Neural cell (in vitro differentiated cells): Measurements from ENCODE around the gene SH3RF1. TPM values are rescaled to one million over a fixed set of nuclear protein-coding genes. Genes with fewer than 3 reads are reported as not detected.

Experiments used
- H2AFZ ChIP-seq: fragments of 200-600, 300-800 bp; sonication (generic), shearing (Covaris generic); 2 replicates; pipeline ENCODE4 v1.6.0; 2014; ENCODE audit warnings: low read depth, mild to moderate bottlenecking, antibody characterized with exemption, low read length, moderate library complexity
- H3F3A ChIP-seq: fragments of 200-600 bp; shearing (Covaris generic); 2 replicates; pipeline ENCODE4 v1.6.1; 2016; ENCODE audit warnings: mild to moderate bottlenecking, moderate library complexity, mixed read lengths, antibody characterized with exemption, low read length; ENCODE audit not compliant: insufficient read depth, poor library complexity, severe bottlenecking
- H3K27ac ChIP-seq: fragments of 200-600, 300-800 bp; sonication (generic), shearing (Covaris generic); 2 replicates; pipeline ENCODE4 v1.5.1; 2014; ENCODE audit warnings: mild to moderate bottlenecking, low read length, moderate library complexity
- H3K27me3 ChIP-seq: fragments of 300-800, 200-600 bp; sonication (generic), shearing (Covaris generic); 2 replicates; pipeline ENCODE4 v1.6.0; 2014; ENCODE audit warnings: mild to moderate bottlenecking, low read depth, low read length, moderate library complexity; ENCODE audit not compliant: insufficient read depth
- H3K36me3 ChIP-seq: fragments of 300-800, 200-600 bp; sonication (generic), shearing (Covaris generic); 2 replicates; pipeline ENCODE4 v1.5.1; 2014; ENCODE audit warnings: mild to moderate bottlenecking, antibody characterized with exemption, low read length, moderate library complexity; ENCODE audit not compliant: insufficient read depth
- H3K4me2 ChIP-seq: fragments of 300-800, 200-600 bp; sonication (generic), shearing (Covaris generic); 2 replicates; pipeline ENCODE4 v1.6.0; 2014; ENCODE audit warnings: mild to moderate bottlenecking, low read length
- H3K4me3 ChIP-seq: fragments of 300-800, 200-600 bp; sonication (generic), shearing (Covaris generic); 2 replicates; pipeline ENCODE4 v1.5.1; 2014; ENCODE audit warnings: mild to moderate bottlenecking, low read length, moderate library complexity
- H3K79me2 ChIP-seq: fragments of 200-600 bp; shearing (Covaris generic); replicated peaks from 2 replicates; pipeline ENCODE4 v1.6.0; 2014; ENCODE audit warnings: mild to moderate bottlenecking, low read length, moderate library complexity; ENCODE audit not compliant: insufficient read depth
- H3K9ac ChIP-seq: fragments of 300-800, 200-600 bp; sonication (generic), shearing (Covaris generic); 2 replicates; pipeline ENCODE4 v1.6.1; 2016; ENCODE audit warnings: mild to moderate bottlenecking, low read length, mixed read lengths
- H3K9me2 ChIP-seq: fragments of 200-600 bp; shearing (Covaris generic); 2 replicates; pipeline ENCODE4 v1.6.1; 2016; ENCODE audit warnings: mild to moderate bottlenecking, low read length, mixed read lengths; ENCODE audit not compliant: insufficient read depth
- H3K9me3 ChIP-seq: fragments of 200-600, 300-800 bp; sonication (generic), shearing (Covaris generic); 2 replicates; pipeline ENCODE4 v1.6.1; 2016; ENCODE audit warnings: mild to moderate bottlenecking, mixed run types, low read length, moderate library complexity, mixed read lengths
- H4K20me1 ChIP-seq: fragments of 200-600 bp; shearing (Covaris generic); 2 replicates; pipeline ENCODE4 v1.6.1; 2016; ENCODE audit warnings: mild to moderate bottlenecking, mixed run types; ENCODE audit not compliant: insufficient read depth
- CTCF ChIP-seq: fragments of 450-650 bp; IDR thresholded peaks from 2 replicates; pipeline ENCODE4 v1.5.1; 2014; ENCODE audit warnings: antibody characterized with exemption, mild to moderate bottlenecking, moderate library complexity; ENCODE audit not compliant: poor library complexity, severe bottlenecking
- EP300 ChIP-seq: fragments of 450-650 bp; conservative IDR thresholded peaks from 2 replicates; pipeline ENCODE4 v1.6.1; 2014; ENCODE audit warnings: antibody characterized with exemption, mild to moderate bottlenecking, moderate library complexity; ENCODE audit not compliant: poor library complexity, severe bottlenecking
- EZH2 ChIP-seq: fragments of 200-600, 300-800 bp; shearing (Covaris generic), sonication (generic); IDR thresholded peaks from 2 replicates; pipeline ENCODE4 v1.6.1; 2014; ENCODE audit warnings: antibody characterized with exemption, low read length, borderline replicate concordance, mild to moderate bottlenecking; ENCODE audit not compliant: insufficient read depth, poor library complexity, severe bottlenecking
- MXI1 ChIP-seq: fragments of 450-650 bp; conservative IDR thresholded peaks from 2 replicates; pipeline ENCODE4 v1.6.1; 2014; ENCODE audit warnings: antibody characterized with exemption, mild to moderate bottlenecking; ENCODE audit not compliant: poor library complexity, severe bottlenecking
- POLR2AphosphoS5 ChIP-seq: IDR thresholded peaks from 2 replicates; pipeline ENCODE4 v1.6.1; 2012
- RAD21 ChIP-seq: fragments of 450-650 bp; conservative IDR thresholded peaks from 2 replicates; pipeline ENCODE4 v1.6.1; 2014; ENCODE audit warnings: antibody characterized with exemption, mild to moderate bottlenecking, moderate library complexity
- REST ChIP-seq: IDR thresholded peaks from 2 replicates; pipeline ENCODE4 v1.6.1; 2012; ENCODE audit warnings: borderline replicate concordance
- SMC3 ChIP-seq: fragments of 450-650 bp; conservative IDR thresholded peaks from 2 replicates; pipeline ENCODE4 v1.6.1; 2014; ENCODE audit warnings: antibody characterized with exemption, mild to moderate bottlenecking, moderate library complexity; ENCODE audit not compliant: poor library complexity
- TAF1 ChIP-seq: IDR thresholded peaks from 2 replicates; pipeline ENCODE4 v1.6.1; 2012; ENCODE audit warnings: low read depth
- polyA plus RNA-seq: library from polyadenylated mRNA; depleted of rRNA; stranded (reverse); fragments of >200 nt; gene quantifications from 2 replicates; pipeline ENCODE4 v1.2.3, GENCODE V29; 2014

SH3RF1 gene
- polyA plus RNA-seq, 1 donor from 2014 or later: 3.1 TPM

- Histone ChIP-seq H4K20me1 (no peaks in the 10 kb centered on the region), H3F3A (no peaks in the 10 kb centered on the region), H2AFZ (no peak overlapping the region), H3K9ac (no peak overlapping the region), H3K79me2 (peaks cover 9% of the 10 kb centered on the region), H3K9me3 (no peaks in the 10 kb centered on the region), H3K27ac (no peak overlapping the region), H3K36me3 (no peaks in the 10 kb centered on the region), H3K4me3 (no peak overlapping the region), H3K4me2 (no peak overlapping the region), H3K9me2 (no peaks in the 10 kb centered on the region), H3K27me3 (no peaks in the 10 kb centered on the region)
- TF ChIP-seq RAD21 (no peak), EP300 (no peak), POLR2AphosphoS5 (no peak), MXI1 (no peak), EZH2 (no peak), CTCF (no peak), SMC3 (no peak), TAF1 (no peak), REST (no peak)
Measured at GRCh38 chr4:169189372-169189771, 81.4 kb downstream of the SH3RF1 start.

- no peaks in the 10 kb centered on the region for H3K9me2 ChIP-seq
- H3K4me2 ChIP-seq: no peak overlapping the region
- H2AFZ ChIP-seq: no peak overlapping the region
- TF ChIP-seq SMC3 (no peak), RAD21 (no peak), EZH2 (no peak), EP300 (no peak), REST (no peak), TAF1 (no peak)
- no peaks in the 10 kb centered on the region for H3K9me3 ChIP-seq
- H3K4me3 ChIP-seq: no peak overlapping the region
- no peaks in the 10 kb centered on the region for H3K36me3 ChIP-seq
- H3K27ac ChIP-seq: no peak overlapping the region
- no peaks in the 10 kb centered on the region for H3K27me3 ChIP-seq
- H3F3A ChIP-seq: no peaks in the 10 kb centered on the region
- H3K9ac ChIP-seq: no peak overlapping the region
- no peaks in the 10 kb centered on the region for H4K20me1 ChIP-seq
- H3K79me2 ChIP-seq: peaks cover 9% of the 10 kb centered on the region
Measured at GRCh38 chr4:169188204-169188603, 82.6 kb downstream of the SH3RF1 start.
